Vagina (tissue), 2 donors: ENCODE data around the gene AHR.

Experiments used
- CTCF ChIP-seq, 3 experiments: fragments of 450-650 bp in 2 of 3; fragments of 200-600 bp in 1 of 3; sonication (generic) in 1 of 3; IDR thresholded peaks; one replicate each; pipeline ENCODE4 v1.5.1; 2017 to 2019; ENCODE audit warnings: antibody characterized with exemption in 3 of 3, mild to moderate bottlenecking in 2 of 3, moderate library complexity in 2 of 3
- POLR2A ChIP-seq, 2 donors: fragments of 450-650 bp; IDR thresholded peaks; one replicate each; pipeline ENCODE4 v1.6.1; 2017; ENCODE audit warnings: antibody characterized with exemption in 2 of 2, mild to moderate bottlenecking in 2 of 2, moderate library complexity in 2 of 2

- no peak for TF ChIP-seq POLR2A (IDR thresholded peaks at IDR 0.05)
- TF ChIP-seq CTCF (IDR thresholded peaks at IDR 0.05): no peak
Observed at GRCh38 chr7:17369691-17370426, 71.4 kb downstream of the AHR start.
